Hepatocyte (in vitro differentiated cells): ENCODE measurements around the gene ADH5. TPM values are rescaled to one million over a fixed set of nuclear protein-coding genes. Genes with fewer than 3 reads are reported as not detected.
A peak's percentile ranks its signal among the peaks of the same experiment; 100 is the strongest.

ENCODE experiments used
- DNase-seq: peaks from one replicate; pipeline ENCODE4 v3.0.0-alpha.2; 2016; ENCODE audit warnings: low spot score
- H2AFZ ChIP-seq: fragments of 200-600 bp; sonication (generic); 2 replicates; pipeline ENCODE4 v1.6.0; 2016; ENCODE audit warnings: antibody characterized with exemption, mild to moderate bottlenecking
- H3K27ac ChIP-seq: fragments of 200-600 bp; sonication (generic); 2 replicates; pipeline ENCODE4 v1.5.1; 2016; ENCODE audit warnings: mild to moderate bottlenecking
- H3K27me3 ChIP-seq: fragments of 200-600 bp; sonication (generic); 2 replicates; pipeline ENCODE4 v1.6.1; 2016
- H3K36me3 ChIP-seq: fragments of 200-600 bp; sonication (generic); replicated peaks from 2 replicates; pipeline ENCODE4 v1.5.1; 2016; ENCODE audit warnings: low read depth; ENCODE audit not compliant: insufficient read depth
- H3K4me1 ChIP-seq: fragments of 200-600 bp; sonication (generic); 2 replicates; pipeline ENCODE4 v1.5.1; 2016; ENCODE audit warnings: mild to moderate bottlenecking, moderate library complexity; ENCODE audit not compliant: insufficient read depth
- H3K4me2 ChIP-seq: fragments of 200-600 bp; sonication (generic); 2 replicates; pipeline ENCODE4 v1.6.0; 2016
- H3K4me3 ChIP-seq: fragments of 200-600 bp; sonication (generic); 2 replicates; pipeline ENCODE4 v1.5.1; 2016; ENCODE audit warnings: mild to moderate bottlenecking
- H3K79me2 ChIP-seq: fragments of 200-600 bp; sonication (generic); 2 replicates; pipeline ENCODE4 v1.6.0; 2017; ENCODE audit warnings: mild to moderate bottlenecking
- H3K9me2 ChIP-seq: fragments of 200-600 bp; sonication (generic); replicated peaks from 2 replicates; pipeline ENCODE4 v1.6.0; 2017; ENCODE audit warnings: mild to moderate bottlenecking; ENCODE audit not compliant: insufficient read depth
- H3K9me3 ChIP-seq: fragments of 200-600 bp; sonication (generic); 2 replicates; pipeline ENCODE4 v1.5.1; 2016; ENCODE audit warnings: low read depth, mild to moderate bottlenecking
- H4K20me1 ChIP-seq: fragments of 200-600 bp; sonication (generic); 2 replicates; pipeline ENCODE4 v1.6.0; 2016; ENCODE audit warnings: mild to moderate bottlenecking; ENCODE audit not compliant: insufficient read depth, poor library complexity, severe bottlenecking
- EZH2 ChIP-seq: fragments of 200-600 bp; sonication (generic); IDR thresholded peaks from 2 replicates; pipeline ENCODE4 v1.6.1; 2016; ENCODE audit warnings: antibody characterized with exemption, mild to moderate bottlenecking, borderline replicate concordance
- EZH2phosphoT487 ChIP-seq: fragments of 200-600 bp; sonication (generic); IDR thresholded peaks from one replicate; pipeline ENCODE4 v1.6.1; 2018; ENCODE audit warnings: antibody characterized with exemption, mild to moderate bottlenecking, low read depth, moderate library complexity; ENCODE audit not compliant: unreplicated experiment, severe bottlenecking
- WGBS: methylation state at CpG from one replicate; pipeline ENCODE4 v1.1.6; 2016; ENCODE audit warnings: low lambda C conversion rate; ENCODE audit errors: missing lambda C conversion rate; 5-methylcytosine and 5-hydroxymethylcytosine counted together
- polyA plus RNA-seq: library from polyadenylated mRNA; unstranded; fragments of >200 nt; fragmentation: Nextera tagmentation; extraction: Ambion mirVana; gene quantifications from 2 replicates; pipeline ENCODE4 v1.2.1, GENCODE V29; 2016
- total RNA-seq: library from RNA; depleted of rRNA; stranded (reverse); fragments of >200 nt; gene quantifications from 2 replicates; pipeline ENCODE4 v1.2.3, GENCODE V29; 2014
- TF ChIP-seq, protein P1 (sequence below): fragments of 200-600 bp; sonication (generic); IDR thresholded peaks from 2 replicates; pipeline ENCODE4 v1.5.1; 2016; ENCODE audit warnings: antibody characterized with exemption, mild to moderate bottlenecking; ENCODE audit not compliant: poor library complexity

The ADH5 gene
- total and polyA plus RNA-seq, 2 experiments from 2014 or later: 149 to 200 TPM

- TF ChIP-seq EZH2phosphoT487 (no peak), EZH2 (no peak)
- TF ChIP-seq, protein P1, sequence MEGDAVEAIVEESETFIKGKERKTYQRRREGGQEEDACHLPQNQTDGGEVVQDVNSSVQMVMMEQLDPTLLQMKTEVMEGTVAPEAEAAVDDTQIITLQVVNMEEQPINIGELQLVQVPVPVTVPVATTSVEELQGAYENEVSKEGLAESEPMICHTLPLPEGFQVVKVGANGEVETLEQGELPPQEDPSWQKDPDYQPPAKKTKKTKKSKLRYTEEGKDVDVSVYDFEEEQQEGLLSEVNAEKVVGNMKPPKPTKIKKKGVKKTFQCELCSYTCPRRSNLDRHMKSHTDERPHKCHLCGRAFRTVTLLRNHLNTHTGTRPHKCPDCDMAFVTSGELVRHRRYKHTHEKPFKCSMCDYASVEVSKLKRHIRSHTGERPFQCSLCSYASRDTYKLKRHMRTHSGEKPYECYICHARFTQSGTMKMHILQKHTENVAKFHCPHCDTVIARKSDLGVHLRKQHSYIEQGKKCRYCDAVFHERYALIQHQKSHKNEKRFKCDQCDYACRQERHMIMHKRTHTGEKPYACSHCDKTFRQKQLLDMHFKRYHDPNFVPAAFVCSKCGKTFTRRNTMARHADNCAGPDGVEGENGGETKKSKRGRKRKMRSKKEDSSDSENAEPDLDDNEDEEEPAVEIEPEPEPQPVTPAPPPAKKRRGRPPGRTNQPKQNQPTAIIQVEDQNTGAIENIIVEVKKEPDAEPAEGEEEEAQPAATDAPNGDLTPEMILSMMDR: no peak
- no peak for DNase-seq
- no peak overlapping the region for H2AFZ ChIP-seq
Observed at GRCh38 chr4:99059550-99059949, 29.0 kb downstream of the ADH5 start.

DNA sequence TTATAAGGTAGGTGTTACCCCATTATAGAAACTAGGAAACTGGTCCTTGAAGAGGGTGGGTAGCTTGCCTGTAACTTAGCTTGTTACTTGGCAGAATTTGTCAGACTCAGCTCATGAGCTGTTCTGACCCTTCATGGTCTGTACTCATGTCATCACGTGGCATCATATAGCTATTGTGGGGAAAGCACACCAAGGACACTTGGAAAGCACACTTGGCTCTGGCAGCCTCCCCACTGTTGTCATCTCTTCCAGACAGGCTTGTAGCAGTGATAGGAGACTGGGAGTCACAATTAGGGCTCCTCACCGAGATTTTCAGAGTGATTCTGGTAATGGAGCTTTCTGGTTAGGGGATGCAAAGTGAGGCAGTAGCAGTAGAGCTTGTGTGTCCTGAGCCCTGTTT is 30.4 kb downstream of the ADH5 start:
- Histone ChIP-seq H3K4me1 (no peaks in the 10 kb centered on the region), H3K9me3 (no peaks in the 10 kb centered on the region), H3K9me2 (no peaks in the 10 kb centered on the region), H3K4me2 (no peak overlapping the region), H2AFZ (no peak overlapping the region), H3K4me3 (no peak overlapping the region), H3K27me3 (no peaks in the 10 kb centered on the region), H3K79me2 (no peaks in the 10 kb centered on the region), H3K36me3 (no peaks in the 10 kb centered on the region), H4K20me1 (no peaks in the 10 kb centered on the region), H3K27ac (no peak overlapping the region)
- TF ChIP-seq, protein P1: no peak
- no peak for TF ChIP-seq EZH2
- WGBS: 97% methylated on average over 2 of the region's 2 CpGs
- no peak for DNase-seq

More at GRCh38 chr4:99059550-99059949, 29.0 kb downstream of the ADH5 start:
- Histone ChIP-seq H3K4me3 (no peak overlapping the region), H4K20me1 (no peaks in the 10 kb centered on the region), H3K4me1 (no peaks in the 10 kb centered on the region), H3K9me2 (no peaks in the 10 kb centered on the region), H3K36me3 (no peaks in the 10 kb centered on the region), H3K4me2 (peak overlapping the region; percentile 9), H3K27ac (peak overlapping the region; percentile 55), H3K9me3 (no peaks in the 10 kb centered on the region), H3K27me3 (no peaks in the 10 kb centered on the region), H3K79me2 (no peaks in the 10 kb centered on the region)
- 92% methylated on average over 1 of the region's 1 CpG for WGBS

DNA sequence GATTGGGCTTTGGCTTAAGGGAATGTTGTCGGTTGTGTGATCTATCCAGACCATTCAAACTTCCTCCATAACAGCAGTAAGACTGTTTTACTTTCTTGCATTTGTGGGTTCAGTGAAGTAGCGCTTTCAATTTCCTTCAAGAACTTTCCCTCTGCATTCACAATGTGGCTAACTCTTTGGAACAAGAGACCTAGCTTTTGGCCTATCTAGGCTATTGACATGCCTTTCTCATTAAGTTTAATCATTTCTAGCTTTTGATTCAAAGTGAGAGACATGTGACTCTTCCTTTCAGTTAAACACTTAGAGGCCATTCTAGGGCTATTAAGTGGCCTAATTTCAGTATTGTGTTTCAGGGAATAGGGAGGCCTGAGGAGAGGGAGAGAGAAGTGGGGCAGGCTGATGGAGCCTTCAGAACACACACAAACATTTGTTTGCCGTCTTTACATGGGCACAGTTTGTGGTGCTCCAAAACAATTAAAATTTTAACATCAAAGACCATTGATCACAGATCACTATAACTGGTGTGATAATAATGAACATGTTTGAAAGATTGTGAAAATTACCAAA is 34.1 kb downstream of the ADH5 start:
- H3K9me2 ChIP-seq: no peaks in the 10 kb centered on the region
- H3K4me2 ChIP-seq: no peak overlapping the region
- no peak overlapping the region for H3K4me3 ChIP-seq
- no peaks in the 10 kb centered on the region for H3K9me3 ChIP-seq
- H4K20me1 ChIP-seq: no peaks in the 10 kb centered on the region
- no peaks in the 10 kb centered on the region for H3K27me3 ChIP-seq
- WGBS: 80% methylated on average over 3 of the region's 3 CpGs
- no peak overlapping the region for H3K27ac ChIP-seq
- no peaks in the 10 kb centered on the region for H3K36me3 ChIP-seq
- no peak overlapping the region for H2AFZ ChIP-seq
- no peaks in the 10 kb centered on the region for H3K4me1 ChIP-seq
- no peaks in the 10 kb centered on the region for H3K79me2 ChIP-seq
- DNase-seq: no peak
- TF ChIP-seq, protein P1: no peak
- TF ChIP-seq EZH2 (no peak), EZH2phosphoT487 (no peak)

GRCh38 chr4:99052902-99053301 is 35.7 kb downstream of the ADH5 start:
- Histone ChIP-seq H3K9me2 (no peaks in the 10 kb centered on the region), H3K4me3 (no peak overlapping the region), H3K4me2 (no peak overlapping the region), H3K27me3 (no peaks in the 10 kb centered on the region), H3K9me3 (no peaks in the 10 kb centered on the region), H2AFZ (no peak overlapping the region), H3K27ac (no peak overlapping the region), H4K20me1 (no peaks in the 10 kb centered on the region), H3K4me1 (no peaks in the 10 kb centered on the region), H3K79me2 (peaks cover 3% of the 10 kb centered on the region), H3K36me3 (no peaks in the 10 kb centered on the region)
- TF ChIP-seq EZH2 (no peak), EZH2phosphoT487 (no peak)
- TF ChIP-seq, protein P1: no peak
- DNase-seq: no peak
